Hepatocyte (in vitro differentiated cells): ENCODE measurements around the gene LSM8.

ENCODE experiments used
- CTCF ChIP-seq: fragments of 200-600 bp; sonication (generic); IDR thresholded peaks from 2 replicates; pipeline ENCODE4 v1.5.1; 2016; ENCODE audit warnings: antibody characterized with exemption, mild to moderate bottlenecking; ENCODE audit not compliant: poor library complexity
- EZH2phosphoT487 ChIP-seq: fragments of 200-600 bp; sonication (generic); IDR thresholded peaks from one replicate; pipeline ENCODE4 v1.6.1; 2018; ENCODE audit warnings: antibody characterized with exemption, mild to moderate bottlenecking, low read depth, moderate library complexity; ENCODE audit not compliant: unreplicated experiment, severe bottlenecking

GRCh38 chr7:118224521-118224920 is 40.6 kb downstream of the LSM8 start, which contains the start of gene ANKRD7:
- TF ChIP-seq CTCF (no peak), EZH2phosphoT487 (no peak)
